IPS-15b (cell line): ENCODE results near the gene SLC25A29.

Experiments used
- H3K27me3 ChIP-seq: one replicate; pipeline ENCODE4 v1.6.1; 2013; ENCODE audit warnings: low read length; ENCODE audit not compliant: control insufficient read depth, insufficient read depth
- H3K36me3 ChIP-seq: one replicate; pipeline ENCODE4 v1.6.1; 2013; ENCODE audit warnings: low read length; ENCODE audit not compliant: control insufficient read depth, insufficient read depth
- H3K4me1 ChIP-seq: one replicate; pipeline ENCODE4 v1.6.1; 2013; ENCODE audit warnings: mild to moderate bottlenecking, low read length; ENCODE audit not compliant: control insufficient read depth, insufficient read depth
- H3K4me3 ChIP-seq: one replicate; pipeline ENCODE4 v1.5.1; 2013; ENCODE audit warnings: low read depth, low read length
- H3K9ac ChIP-seq: one replicate; pipeline ENCODE4 v1.6.1; 2013; ENCODE audit warnings: low read depth, mild to moderate bottlenecking, low read length
- H3K9me3 ChIP-seq: one replicate; pipeline ENCODE4 v1.6.1; 2013; ENCODE audit warnings: mild to moderate bottlenecking, low read length; ENCODE audit not compliant: control insufficient read depth, insufficient read depth

SLC25A29 gene

GRCh38 chr14:100279133-100279532 is 27.1 kb downstream of the SLC25A29 start:
- Histone ChIP-seq H3K9me3 (no peaks in the 10 kb centered on the region), H3K9ac (no peak overlapping the region), H3K36me3 (no peaks in the 10 kb centered on the region), H3K27me3 (no peaks in the 10 kb centered on the region), H3K4me1 (peaks cover 12% of the 10 kb centered on the region), H3K4me3 (no peak overlapping the region)

- no peaks in the 10 kb centered on the region for H3K36me3 ChIP-seq
- no peaks in the 10 kb centered on the region for H3K9me3 ChIP-seq
- H3K4me1 ChIP-seq: peaks cover 10% of the 10 kb centered on the region
- H3K4me3 ChIP-seq: no peak overlapping the region
- H3K9ac ChIP-seq: no peak overlapping the region
- H3K27me3 ChIP-seq: no peaks in the 10 kb centered on the region
Measured at GRCh38 chr14:100278702-100279101, 27.5 kb downstream of the SLC25A29 start.

- Histone ChIP-seq H3K9me3 (no peaks in the 10 kb centered on the region), H3K27me3 (no peaks in the 10 kb centered on the region), H3K4me1 (peaks cover 10% of the 10 kb centered on the region), H3K36me3 (no peaks in the 10 kb centered on the region), H3K9ac (no peak overlapping the region), H3K4me3 (no peak overlapping the region)
Measured at GRCh38 chr14:100275214-100275613, 31.0 kb downstream of the SLC25A29 start.

- no peaks in the 10 kb centered on the region for H3K27me3 ChIP-seq
- H3K9ac ChIP-seq: no peak overlapping the region
- no peaks in the 10 kb centered on the region for H3K36me3 ChIP-seq
- H3K9me3 ChIP-seq: no peaks in the 10 kb centered on the region
- H3K4me3 ChIP-seq: no peak overlapping the region
- H3K4me1 ChIP-seq: peaks cover 6% of the 10 kb centered on the region
Measured at GRCh38 chr14:100274250-100274649, 32.0 kb downstream of the SLC25A29 start.

GRCh38 chr14:100271247-100271939 is 34.9 kb downstream of the SLC25A29 start:
- Histone ChIP-seq H3K36me3 (no peaks in the 10 kb centered on the region), H3K4me1 (peaks cover 6% of the 10 kb centered on the region), H3K9me3 (no peaks in the 10 kb centered on the region), H3K4me3 (no peak overlapping the region), H3K27me3 (no peaks in the 10 kb centered on the region), H3K9ac (no peak overlapping the region)

- no peak overlapping the region for H3K4me3 ChIP-seq
- H3K27me3 ChIP-seq: no peaks in the 10 kb centered on the region
- no peaks in the 10 kb centered on the region for H3K36me3 ChIP-seq
- peaks cover 3% of the 10 kb centered on the region for H3K4me1 ChIP-seq
- H3K9me3 ChIP-seq: no peaks in the 10 kb centered on the region
- no peak overlapping the region for H3K9ac ChIP-seq
Measured at GRCh38 chr14:100268591-100269207, 37.5 kb downstream of the SLC25A29 start.

GRCh38 chr14:100267990-100268389 is 38.3 kb downstream of the SLC25A29 start:
- H3K36me3 ChIP-seq: no peaks in the 10 kb centered on the region
- peaks cover 3% of the 10 kb centered on the region for H3K4me1 ChIP-seq
- no peaks in the 10 kb centered on the region for H3K27me3 ChIP-seq
- H3K9me3 ChIP-seq: no peaks in the 10 kb centered on the region
- no peak overlapping the region for H3K9ac ChIP-seq
- no peak overlapping the region for H3K4me3 ChIP-seq

GRCh38 chr14:100263141-100263540 is 43.1 kb downstream of the SLC25A29 start:
- Histone ChIP-seq H3K4me1 (peaks cover 3% of the 10 kb centered on the region), H3K36me3 (no peaks in the 10 kb centered on the region), H3K9ac (no peak overlapping the region), H3K27me3 (no peaks in the 10 kb centered on the region), H3K9me3 (no peaks in the 10 kb centered on the region), H3K4me3 (no peak overlapping the region)

- peaks cover 3% of the 10 kb centered on the region for H3K4me1 ChIP-seq
- H3K27me3 ChIP-seq: no peaks in the 10 kb centered on the region
- H3K9ac ChIP-seq: no peak overlapping the region
- no peak overlapping the region for H3K4me3 ChIP-seq
- no peaks in the 10 kb centered on the region for H3K36me3 ChIP-seq
- H3K9me3 ChIP-seq: no peaks in the 10 kb centered on the region
Measured at GRCh38 chr14:100262545-100262944, 43.7 kb downstream of the SLC25A29 start.

GRCh38 chr14:100261621-100262020 is 44.6 kb downstream of the SLC25A29 start:
- H3K36me3 ChIP-seq: no peaks in the 10 kb centered on the region
- H3K9me3 ChIP-seq: no peaks in the 10 kb centered on the region
- no peak overlapping the region for H3K9ac ChIP-seq
- H3K4me1 ChIP-seq: peaks cover 3% of the 10 kb centered on the region
- no peak overlapping the region for H3K4me3 ChIP-seq
- no peaks in the 10 kb centered on the region for H3K27me3 ChIP-seq

- Histone ChIP-seq H3K27me3 (no peaks in the 10 kb centered on the region), H3K36me3 (no peaks in the 10 kb centered on the region)
Measured at GRCh38 chr14:100256339-100256895, 49.8 kb downstream of the SLC25A29 start.

GRCh38 chr14:100252684-100253083 is 53.6 kb downstream of the SLC25A29 start:
- Histone ChIP-seq H3K36me3 (no peaks in the 10 kb centered on the region), H3K27me3 (no peaks in the 10 kb centered on the region), H3K4me3 (no peak overlapping the region), H3K9ac (no peak overlapping the region), H3K9me3 (no peaks in the 10 kb centered on the region), H3K4me1 (peaks cover 2% of the 10 kb centered on the region)

More at GRCh38 chr14:100256339-100256895, 49.8 kb downstream of the SLC25A29 start:
- H3K9me3 ChIP-seq: no peaks in the 10 kb centered on the region
- no peak overlapping the region for H3K4me3 ChIP-seq
- H3K9ac ChIP-seq: no peak overlapping the region
- no peaks in the 10 kb centered on the region for H3K4me1 ChIP-seq
